T-helper 1 cell treated with Interleukin-12 subunit alpha and Interleukin-12 subunit beta and Interleukin-4 antibody, amounts not matched to agents 30 ng/mL and 1 ng/mL, for 36 hours (primary cell): ENCODE data around the gene ZMIZ2. TPM values are rescaled to one million over a fixed set of nuclear protein-coding genes. Genes with fewer than 3 reads are reported as not detected.
"Not testable (repeated sequence)": the region's sequence is repeated elsewhere in the genome, so short reads cannot be mapped to it uniquely, and the experiment has no call there.

Source experiments
- intact Hi-C: fragments of 100-400 bp; cut with micrococcal nuclease; formaldehyde crosslinking; loops from one replicate; pipeline ENCODE4 v1.15.1; 2024
- total RNA-seq: library from RNA; stranded (reverse); gene quantifications from 2 replicates; pipeline ENCODE4 v1.2.3, GENCODE V29; 2022

The ZMIZ2 gene
- total RNA-seq, 1 donor from 2014 or later = 230 TPM

DNA sequence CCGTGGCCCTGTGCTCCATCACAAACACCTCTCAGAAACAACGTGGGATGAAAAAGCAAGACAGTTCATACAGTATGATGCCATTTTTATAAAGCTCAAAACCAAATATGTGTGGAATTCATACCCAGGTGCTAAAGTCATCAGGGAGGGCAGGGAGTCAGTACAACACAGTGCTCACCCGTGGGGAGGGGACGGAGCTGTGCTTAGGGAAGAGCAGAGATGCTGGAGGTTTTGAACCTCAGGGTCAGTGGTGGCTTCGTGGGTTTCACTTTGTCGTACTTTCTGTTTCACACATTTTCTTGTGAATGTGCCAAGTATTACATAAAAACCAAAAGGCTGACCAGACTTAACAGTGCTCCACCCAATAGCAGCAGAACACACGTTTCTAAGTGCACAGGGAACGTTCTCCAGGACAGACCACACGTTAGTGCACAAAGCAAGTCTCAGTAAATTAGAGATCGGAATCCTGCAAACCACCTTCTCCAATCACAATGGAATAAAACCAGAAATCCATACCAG lies 21.2 kb downstream of the ZMIZ2 start:
- intact Hi-C loops = loop anchor here (1.0 to 5.0 kb wide), 4 partner anchors 19 to 182 kb away; partner anchors contain the start of gene PPIA

DNA sequence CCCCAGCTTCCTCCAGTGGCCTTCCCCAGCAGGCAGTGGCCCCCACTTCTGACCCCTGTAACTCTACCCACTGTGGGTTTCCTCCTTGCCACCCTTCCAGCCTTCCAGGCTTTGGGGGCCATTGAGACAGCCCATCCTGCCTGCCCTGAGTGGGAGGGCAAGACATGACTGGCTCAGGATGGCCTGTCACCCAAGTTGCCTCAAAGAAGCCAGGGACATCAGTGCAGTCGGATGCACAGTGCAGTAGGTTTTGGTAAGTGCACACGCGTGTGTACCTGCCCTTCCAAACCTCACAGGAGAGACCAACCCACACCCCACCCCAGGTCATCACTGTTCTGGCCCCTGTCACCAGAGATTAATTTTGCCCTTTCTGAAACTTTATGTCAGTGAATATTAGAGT lies 22.7 kb downstream of the ZMIZ2 start:
- intact Hi-C loops = loop anchor here (5.0 kb wide), 1 partner anchor 151 kb away; no protein-coding TSS in a partner anchor

DNA sequence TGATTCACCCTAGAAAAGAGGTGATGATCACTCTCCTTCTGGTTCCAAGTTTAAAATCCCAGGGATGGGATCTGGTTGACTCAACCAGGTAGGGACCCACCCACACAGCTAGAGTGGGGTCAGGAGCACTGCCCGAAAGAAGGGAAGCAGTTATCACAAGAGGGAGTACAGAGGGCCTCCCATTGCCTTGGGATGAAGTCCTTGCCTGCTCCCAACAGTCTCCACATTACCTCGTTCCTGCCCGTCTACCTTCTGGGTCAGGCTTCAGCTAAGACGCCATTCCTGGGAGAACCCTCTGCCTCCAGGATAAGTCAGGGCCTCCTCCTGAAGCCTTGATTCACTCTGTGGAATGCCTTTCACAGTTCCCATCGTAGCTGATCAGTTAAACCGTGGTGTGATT lies 23.8 kb downstream of the ZMIZ2 start:
- intact Hi-C loops = loop anchor here (5.0 kb wide), 1 partner anchor 150 kb away; no protein-coding TSS in a partner anchor

GRCh38 chr7:44772867-44773266 lies 24.2 kb downstream of the ZMIZ2 start:
- intact Hi-C loops = loop anchor here (5.0 kb wide), 1 partner anchor 149 kb away; no protein-coding TSS in a partner anchor

GRCh38 chr7:44774486-44774885 lies 25.8 kb downstream of the ZMIZ2 start:
- intact Hi-C loops = loop anchor here (5.0 kb wide), 1 partner anchor 148 kb away; no protein-coding TSS in a partner anchor

DNA sequence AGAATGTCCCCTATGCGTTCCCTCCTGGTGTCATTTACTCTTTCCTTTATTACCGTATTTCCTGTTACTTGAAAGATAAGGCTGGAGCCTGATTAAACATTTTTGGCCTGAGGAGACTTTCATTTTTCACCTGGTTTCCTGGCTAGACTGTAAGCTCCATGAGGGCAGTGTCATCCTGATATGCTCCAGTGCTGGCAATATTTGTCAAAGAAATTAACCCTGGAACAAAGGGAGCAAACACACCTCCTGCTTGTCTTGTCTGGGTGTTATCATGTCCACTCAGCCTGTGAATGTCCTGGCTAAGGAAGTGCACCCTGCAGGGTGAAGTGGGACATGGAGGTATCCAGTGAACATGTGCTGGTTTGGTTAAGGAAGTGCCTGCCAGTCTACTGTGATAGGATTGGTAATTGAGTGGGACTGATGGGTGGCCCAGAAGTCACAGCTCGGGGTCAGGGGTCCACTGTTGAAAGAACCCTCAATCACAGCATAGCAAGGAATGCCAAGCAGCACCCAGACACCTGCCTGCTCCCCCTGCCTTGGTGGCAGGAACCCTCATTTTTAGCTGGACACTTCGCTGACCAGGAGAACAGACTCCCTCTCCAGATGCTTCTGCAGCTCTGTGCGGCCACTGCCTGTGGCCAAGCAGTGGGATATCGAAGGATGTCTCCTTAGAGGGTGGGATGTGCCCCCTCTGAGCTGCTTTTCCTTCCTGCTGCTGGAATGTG lies 26.9 kb downstream of the ZMIZ2 start:
- intact Hi-C loops = no loop called here

DNA sequence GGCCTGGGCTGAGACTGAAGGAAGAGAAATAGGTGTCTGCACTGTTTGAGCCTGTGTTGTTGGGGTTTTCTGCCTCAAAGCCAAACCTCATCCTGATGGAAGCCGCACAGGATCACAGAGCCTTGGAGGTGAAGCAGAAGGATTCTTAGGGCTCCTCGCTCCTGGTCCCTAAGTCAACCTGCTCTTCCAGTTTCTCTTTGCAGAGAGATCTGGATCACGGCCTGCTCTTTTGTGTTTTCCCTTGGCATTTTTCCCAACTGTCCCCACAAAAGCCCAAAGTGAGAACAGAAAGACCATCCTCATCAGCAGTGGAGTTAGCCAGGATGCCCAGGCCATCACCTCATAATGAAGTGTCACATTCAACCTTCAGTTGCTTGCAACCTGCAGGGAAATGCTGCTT lies 27.6 kb downstream of the ZMIZ2 start:
- intact Hi-C loops = no loop called here

- intact Hi-C loops = no loop called here
These were observed 33.8 kb downstream of the ZMIZ2 start for GRCh38 chr7:44782460-44782859.

- intact Hi-C loops = no loop called here
These were observed 34.8 kb downstream of the ZMIZ2 start for GRCh38 chr7:44783407-44783806.

DNA sequence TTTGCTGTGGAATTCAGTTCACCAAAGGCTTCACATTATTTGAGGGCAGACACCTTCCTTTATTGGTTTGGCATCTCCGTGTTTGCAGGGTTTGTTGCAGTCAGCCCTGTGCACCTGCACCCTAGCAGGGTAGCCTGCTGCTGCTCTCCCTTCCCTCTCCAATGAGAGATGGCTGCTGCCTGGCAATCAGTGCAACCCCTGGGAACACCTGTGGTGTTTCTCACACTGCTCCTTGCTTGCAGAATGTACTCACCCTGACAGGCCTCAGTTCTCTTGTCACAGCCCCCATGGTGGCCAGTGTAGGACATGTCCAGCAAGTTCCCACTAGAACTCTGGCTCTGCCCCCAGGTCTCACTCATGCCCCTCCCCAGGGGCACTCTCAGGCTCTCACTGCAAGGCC lies 35.7 kb downstream of the ZMIZ2 start:
- intact Hi-C loops = no loop called here

- intact Hi-C loops = not testable (repeated sequence)
These were observed 36.6 kb downstream of the ZMIZ2 start for GRCh38 chr7:44785218-44785617.

- intact Hi-C loops = no loop called here
These were observed 38.4 kb downstream of the ZMIZ2 start for GRCh38 chr7:44787041-44787440.

DNA sequence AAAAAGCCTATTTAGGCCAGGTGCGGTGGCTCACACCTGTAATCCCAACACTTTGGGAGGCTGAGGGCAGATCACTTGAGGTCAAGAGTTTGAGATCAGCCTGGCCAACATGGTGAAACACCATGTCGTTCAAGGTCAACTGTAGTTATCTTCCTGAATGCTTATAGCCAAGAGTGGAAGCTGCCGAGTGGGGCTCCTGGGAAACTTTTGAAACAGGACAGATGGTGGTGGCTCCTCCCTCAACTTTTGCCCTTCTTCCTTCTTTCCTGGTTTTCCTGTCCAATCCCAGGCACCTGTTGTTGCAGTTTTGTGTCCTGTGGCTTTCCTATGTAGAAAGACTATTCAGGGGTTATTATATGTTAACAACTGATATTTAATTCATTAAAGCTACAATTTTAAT lies 39.1 kb downstream of the ZMIZ2 start:
- intact Hi-C loops = no loop called here

DNA sequence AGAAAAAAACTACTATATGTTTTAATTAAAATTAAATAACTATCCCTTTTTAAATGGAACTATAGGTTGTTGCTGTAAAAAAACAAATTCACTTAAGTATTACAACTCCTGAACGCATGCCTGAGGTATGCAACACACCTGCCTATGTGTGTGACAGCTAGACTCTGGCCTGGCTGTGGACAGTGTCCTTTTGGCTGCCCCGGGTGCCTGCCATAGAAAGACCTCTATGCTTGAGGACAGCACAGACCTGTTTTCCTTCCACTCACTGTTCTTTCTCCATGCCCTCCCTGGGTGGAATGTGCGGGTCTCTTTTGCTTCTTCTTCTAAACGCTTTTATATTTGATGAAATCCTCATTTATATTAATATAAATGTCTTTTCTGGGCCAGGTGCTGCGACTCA lies 41.3 kb downstream of the ZMIZ2 start:
- intact Hi-C loops = no loop called here

GRCh38 chr7:44791278-44792219 lies 42.9 kb downstream of the ZMIZ2 start:
- intact Hi-C loops = no loop called here

DNA sequence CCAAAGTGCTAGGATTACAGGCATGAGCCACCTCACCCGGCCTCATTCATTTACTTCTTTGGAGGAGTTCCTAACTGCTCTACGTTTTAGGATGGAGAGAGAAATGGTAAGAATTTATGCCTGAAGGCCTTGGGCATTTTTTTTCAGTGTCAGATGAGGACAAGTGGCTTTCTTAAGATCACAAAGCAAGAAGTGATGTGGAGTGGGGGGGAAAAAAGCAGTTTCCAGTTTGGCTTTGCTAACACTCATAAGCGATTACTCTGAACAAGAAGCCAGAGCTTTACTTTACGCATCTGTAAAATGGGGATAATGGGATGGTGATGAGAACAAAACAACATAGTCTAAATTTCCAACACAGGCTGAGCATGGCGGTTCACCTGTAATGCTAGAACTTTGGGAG lies 45.3 kb downstream of the ZMIZ2 start:
- intact Hi-C loops = no loop called here

- intact Hi-C loops = no loop called here
These were observed 45.7 kb downstream of the ZMIZ2 start for GRCh38 chr7:44794331-44794730.

DNA sequence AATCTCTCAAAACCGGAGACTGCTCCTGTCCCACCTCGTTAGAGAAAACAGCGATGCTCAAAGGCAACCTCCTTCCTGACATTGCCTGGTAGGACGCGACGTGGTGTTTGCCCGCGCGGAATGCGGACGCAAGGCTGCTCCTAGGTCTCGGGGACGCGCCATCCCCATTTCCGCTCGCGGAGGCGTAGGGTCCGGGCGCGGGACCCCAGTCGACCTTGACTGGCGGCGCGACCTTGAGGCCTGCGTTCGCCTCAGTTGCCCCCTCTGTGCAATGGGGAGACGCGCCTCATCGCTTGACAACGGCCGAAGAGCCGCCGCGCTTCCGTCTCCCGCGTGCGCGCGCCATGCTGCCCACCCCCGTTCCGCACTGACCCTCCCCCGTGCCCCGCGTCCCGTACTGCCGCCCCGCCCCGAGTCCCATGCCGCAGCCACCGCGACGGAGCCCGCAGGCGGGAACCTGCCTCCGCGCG lies 47.4 kb downstream of the ZMIZ2 start:
- intact Hi-C loops = loop anchor here (1.0 to 5.0 kb wide), 14 partner anchors 26 to 777 kb away; partner anchors contain the start of genes CCM2, MYO1G, NUDCD3 and OGDH

DNA sequence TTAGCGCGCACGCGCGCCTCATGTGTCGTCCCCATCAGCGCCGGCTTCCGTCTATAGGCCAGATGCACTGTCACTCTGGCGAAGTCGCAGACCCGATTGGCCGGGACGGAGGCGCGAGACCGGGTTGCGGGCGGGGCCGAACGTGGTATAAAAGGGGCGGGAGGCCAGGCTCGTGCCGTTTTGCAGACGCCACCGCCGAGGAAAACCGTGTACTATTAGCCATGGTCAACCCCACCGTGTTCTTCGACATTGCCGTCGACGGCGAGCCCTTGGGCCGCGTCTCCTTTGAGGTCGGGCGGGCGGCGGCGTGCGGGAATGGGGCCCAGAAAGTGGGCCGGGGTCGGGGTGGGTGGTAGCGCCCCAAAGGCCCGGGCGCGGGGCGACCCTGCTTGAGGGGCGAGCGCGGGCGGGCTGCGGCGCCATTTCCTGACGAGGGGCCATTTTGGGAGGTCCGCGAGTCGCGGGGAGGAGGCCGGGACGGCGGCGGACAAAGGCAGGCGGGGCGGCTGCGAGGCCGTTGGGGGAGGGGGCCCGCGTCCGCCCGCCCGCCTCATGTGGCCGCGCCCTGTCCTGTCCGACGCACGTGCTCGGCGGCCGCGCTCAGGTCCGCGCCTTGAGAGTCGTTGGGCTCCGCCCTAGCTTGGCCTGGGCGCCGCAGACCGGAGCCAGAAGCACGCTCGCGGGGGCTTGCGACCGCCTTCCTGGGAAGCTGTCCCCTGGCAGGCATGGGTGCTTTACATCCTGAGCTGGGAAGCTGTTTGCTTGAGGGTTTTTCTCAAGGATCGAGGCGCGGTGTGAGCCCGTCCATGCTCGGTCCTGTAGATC lies 48.1 kb downstream of the ZMIZ2 start, which contains the start of gene PPIA:
TSS of gene PPIA (plus strand) at position 178 of the 825 bp plus-strand sequence. CDS start at position 222, 44 bp downstream.
- intact Hi-C loops = loop anchor here (1.0 to 5.0 kb wide), 20 partner anchors 26 to 778 kb away; partner anchors contain the start of genes CCM2, MYO1G, NUDCD3 and OGDH
